GM12878 (cell line): ENCODE measurements around the gene SNX8. TPM values are rescaled to one million over a fixed set of nuclear protein-coding genes. Genes with fewer than 3 reads are reported as not detected.
A peak's percentile ranks its signal among the peaks of the same experiment; 100 is the strongest.

Source experiments
- ATAC-seq: fragments of 200-7000 bp; cut with Tn5 transposase; 3 replicates; pipeline ENCODE4 v1.9.1; 2020; ENCODE audit warnings: mild to moderate bottlenecking, moderate library complexity
- BruUV-seq: library from RNA; stranded (reverse); fragments of 400-500 nt; replicated peaks from 2 replicates; lab custom pipeline; 2021; lab: Mats Ljungman, UMichigan
- CTCF ChIA-PET: fragments of 300-600 bp; sonication (Branson Sonifier 250); formaldehyde crosslinking; extraction: SDS; loops from one replicate; lab custom pipeline; 2021; ENCODE audit warnings: inconsistent platforms; lab: Yijun Ruan, JAX
- POLR2A ChIA-PET: fragments of 350-600 bp; formaldehyde crosslinking; extraction: SDS; loops from one replicate; lab custom pipeline; 2021; ENCODE audit warnings: inconsistent platforms; lab: Charles Lee
- RAD21 ChIA-PET: fragments of 300-600 bp; sonication (Branson Sonifier 250); formaldehyde crosslinking; loops from one replicate; lab custom pipeline; 2023; ENCODE audit warnings: antibody characterized with exemption; ENCODE audit not compliant: unreplicated experiment; lab: Charles Lee
- SMC1A ChIA-PET: fragments of 300-600 bp; sonication (Branson Sonifier 250); formaldehyde crosslinking; loops from one replicate; lab custom pipeline; 2023; ENCODE audit not compliant: unreplicated experiment, uncharacterized antibody; lab: Charles Lee
- DNase-seq: peaks from one replicate; pipeline ENCODE4 v3.0.0-alpha.2; 2011; ENCODE audit warnings: low read depth, low spot score
- FAIRE-seq: peaks from 3 replicates; lab custom pipeline; 2011; peaks lifted over from hg19 to GRCh38; lab: Jason Lieb, UNC
- H2AFZ ChIP-seq: 2 replicates; pipeline ENCODE4 v1.6.0; 2011; ENCODE audit warnings: low read depth, low read length, control low read depth; ENCODE audit not compliant: control insufficient read depth
- H3K27ac ChIP-seq: 2 replicates; pipeline ENCODE4 v1.5.1; 2011; ENCODE audit warnings: control low read depth; ENCODE audit not compliant: control insufficient read depth, insufficient read depth
- H3K27me3 ChIP-seq, 2 experiments: replicated peaks in 1 of 2; 2 replicates each; pipeline versions ENCODE4 v1.6.0 to v1.6.1; 2011; ENCODE audit warnings: low read length in 1 of 2; ENCODE audit not compliant: control insufficient read depth in 2 of 2, insufficient read depth in 2 of 2
- H3K36me3 ChIP-seq, 2 experiments: 2 replicates each; pipeline ENCODE4 v1.5.1; 2011; ENCODE audit warnings: low read length in 1 of 2; ENCODE audit not compliant: control insufficient read depth in 2 of 2, insufficient read depth in 2 of 2
- H3K4me1 ChIP-seq: 2 replicates; pipeline ENCODE4 v1.6.1; 2011; ENCODE audit warnings: mild to moderate bottlenecking, low read length, moderate library complexity, mixed read lengths; ENCODE audit not compliant: control insufficient read depth, insufficient read depth
- H3K4me2 ChIP-seq: 2 replicates; pipeline ENCODE4 v1.6.0; 2011; ENCODE audit warnings: control low read depth; ENCODE audit not compliant: control insufficient read depth, insufficient read depth
- H3K4me3 ChIP-seq: fragments of 200-600 bp; sonication (generic); 2 replicates; pipeline ENCODE4 v1.5.1; 2016
- H3K79me2 ChIP-seq: 2 replicates; pipeline ENCODE4 v1.6.0; 2011; ENCODE audit warnings: low read length; ENCODE audit not compliant: control insufficient read depth, insufficient read depth
- H3K9ac ChIP-seq: 2 replicates; pipeline ENCODE4 v1.8.0; 2011; ENCODE audit warnings: low read length, control low read depth, mixed read lengths; ENCODE audit not compliant: control insufficient read depth, insufficient read depth
- H3K9me3 ChIP-seq: replicated peaks from 3 replicates; pipeline ENCODE4 v1.5.1; 2011; ENCODE audit warnings: mild to moderate bottlenecking, low read length; ENCODE audit not compliant: control insufficient read depth, insufficient read depth
- H4K20me1 ChIP-seq: 2 replicates; pipeline ENCODE4 v1.6.0; 2011; ENCODE audit not compliant: control insufficient read depth, insufficient read depth
- JUND ChIP-seq: IDR thresholded peaks from 2 replicates; pipeline ENCODE4 v1.6.1; 2012; ENCODE audit warnings: low read depth, mild to moderate bottlenecking, low read length, improper control_type of control experiment, moderate library complexity
- LARP7 ChIP-seq: fragments of 450-650 bp; IDR thresholded peaks from 2 replicates; pipeline ENCODE4 v1.6.1; 2017; ENCODE audit warnings: mild to moderate bottlenecking
- PAX5 ChIP-seq: IDR thresholded peaks from 2 replicates; pipeline ENCODE4 v1.6.1; 2011; ENCODE audit warnings: low read depth, low read length, borderline replicate concordance
- STAT1 ChIP-seq: fragments of 450-650 bp; conservative IDR thresholded peaks from 2 replicates; pipeline ENCODE4 v1.6.1; 2014; ENCODE audit warnings: antibody characterized with exemption, mild to moderate bottlenecking
- YY1 ChIP-seq: IDR thresholded peaks from 2 replicates; pipeline ENCODE4 v1.6.1; 2011; ENCODE audit warnings: low read depth, mild to moderate bottlenecking, low read length
- WGBS: methylation state at CpG from one replicate; pipeline ENCODE4 v1.1.6; 2016; ENCODE audit warnings: low lambda C conversion rate; ENCODE audit not compliant: insufficient replicate concordance, insufficient coverage; ENCODE audit errors: missing lambda C conversion rate; 5-methylcytosine and 5-hydroxymethylcytosine counted together
- in situ Hi-C: fragments of 300-500 bp; cut with MboI; formaldehyde crosslinking; loops from 9 replicates; pipeline ENCODE4 v1.14.3; 2018; ENCODE audit warnings: mixed read lengths
- intact Hi-C: fragments of 100-400 bp; cut with micrococcal nuclease; formaldehyde crosslinking; loops from one replicate; pipeline ENCODE4 v1.14.2; 2022; ENCODE audit not compliant: unreplicated experiment
- polyA plus RNA-seq, 11 experiments: library from polyadenylated mRNA; depleted of rRNA in 4 of 11; unstranded in 6 of 11; stranded (reverse) in 5 of 11; fragments of >200 nt; fragmentation: Nextera tagmentation in 4 of 11; fragmentation: Illumina TruSeq in 1 of 11; extraction: Ambion mirVana in 4 of 11; extraction: Trizol in 1 of 11; gene quantifications; 1 replicate in 1 of 11; 2 replicates in 10 of 11; pipeline versions ENCODE4 v1.2.1 to v1.2.3, GENCODE V29; 2011 to 2016; ENCODE audit warnings: inconsistent platforms in 2 of 11, missing spikeins in 2 of 11, low read depth in 1 of 11
- total RNA-seq, 4 experiments: library from RNA; depleted of rRNA in 3 of 4; stranded (reverse); fragments of >200 nt in 3 of 4; fragmentation: Illumina TruSeq in 1 of 4; extraction: Trizol in 1 of 4; gene quantifications; 2 replicates each; pipeline versions ENCODE4 v1.2.1 to v1.2.3, GENCODE V29; 2013 to 2021
- TF ChIP-seq, protein P1 (sequence below): fragments of 450-650 bp; conservative IDR thresholded peaks from 2 replicates; pipeline ENCODE4 v1.6.1; 2017; ENCODE audit warnings: mild to moderate bottlenecking, moderate library complexity
- TF ChIP-seq, protein P2 (sequence below): IDR thresholded peaks from 2 replicates; pipeline ENCODE4 v1.6.1; 2011; ENCODE audit warnings: borderline replicate concordance, low read depth, mild to moderate bottlenecking, moderate library complexity, mixed read lengths, low read length; ENCODE audit not compliant: insufficient read depth; ENCODE audit errors: extremely low read length
- TF ChIP-seq, protein P3 (sequence below): IDR thresholded peaks from 2 replicates; pipeline ENCODE4 v1.6.1; 2012; ENCODE audit warnings: low read depth, low read length, improper control_type of control experiment
- TF ChIP-seq, protein P4 (sequence below): fragments of 450-650 bp; IDR thresholded peaks from 2 replicates; pipeline ENCODE4 v1.6.1; 2018; ENCODE audit warnings: mild to moderate bottlenecking, low read depth, moderate library complexity; ENCODE audit not compliant: partially characterized antibody
- TF ChIP-seq, protein P5 (sequence below): fragments of 450-650 bp; IDR thresholded peaks from 2 replicates; pipeline ENCODE4 v1.6.1; 2016; ENCODE audit warnings: mild to moderate bottlenecking

The SNX8 gene
- total and polyA plus RNA-seq, 10 of the 15 experiments (the other 5 are each of a cell fraction or from before 2014, with no cell fraction given), result 6.4 to 210 (median 97.6) TPM

DNA sequence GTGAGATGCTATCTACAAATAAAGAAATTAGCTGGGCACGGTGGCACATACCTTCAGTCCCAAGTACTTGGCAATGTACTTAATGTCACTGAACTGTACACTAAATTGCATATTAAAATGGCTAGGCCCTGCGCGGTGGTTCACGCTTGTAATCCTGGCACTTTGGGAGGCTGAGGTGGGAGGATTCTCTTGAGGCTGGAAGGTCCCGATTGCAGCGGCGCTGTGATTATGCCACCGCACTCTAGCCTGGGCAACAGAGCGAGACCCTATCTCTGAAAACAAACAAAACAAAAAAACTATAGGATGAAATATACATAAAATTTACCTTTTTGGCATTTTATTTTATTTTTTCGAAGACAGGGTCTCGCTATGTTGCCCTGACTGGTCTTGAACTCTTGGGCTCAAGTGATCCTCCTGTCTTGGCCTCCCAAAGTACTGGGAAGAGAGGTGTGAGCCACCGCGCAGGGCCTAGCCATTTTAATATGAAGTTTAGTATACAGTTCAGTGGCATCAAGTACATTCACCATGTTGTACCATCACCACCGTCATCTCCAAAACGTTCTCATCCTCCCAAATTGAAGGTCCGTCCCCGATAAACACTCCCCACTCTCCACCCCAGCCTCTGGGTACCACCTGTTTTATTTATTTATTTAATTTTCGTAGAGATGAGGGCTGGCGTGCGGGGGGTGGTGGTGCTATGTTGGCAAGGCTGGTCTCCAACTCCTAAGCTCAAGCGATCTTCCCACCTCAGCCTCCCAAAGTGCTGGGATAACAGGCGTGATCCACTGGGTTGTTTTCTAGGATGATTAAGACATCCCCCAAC lies 39.1 kb upstream of the SNX8 start (continued):
- TF ChIP-seq, protein P1, sequence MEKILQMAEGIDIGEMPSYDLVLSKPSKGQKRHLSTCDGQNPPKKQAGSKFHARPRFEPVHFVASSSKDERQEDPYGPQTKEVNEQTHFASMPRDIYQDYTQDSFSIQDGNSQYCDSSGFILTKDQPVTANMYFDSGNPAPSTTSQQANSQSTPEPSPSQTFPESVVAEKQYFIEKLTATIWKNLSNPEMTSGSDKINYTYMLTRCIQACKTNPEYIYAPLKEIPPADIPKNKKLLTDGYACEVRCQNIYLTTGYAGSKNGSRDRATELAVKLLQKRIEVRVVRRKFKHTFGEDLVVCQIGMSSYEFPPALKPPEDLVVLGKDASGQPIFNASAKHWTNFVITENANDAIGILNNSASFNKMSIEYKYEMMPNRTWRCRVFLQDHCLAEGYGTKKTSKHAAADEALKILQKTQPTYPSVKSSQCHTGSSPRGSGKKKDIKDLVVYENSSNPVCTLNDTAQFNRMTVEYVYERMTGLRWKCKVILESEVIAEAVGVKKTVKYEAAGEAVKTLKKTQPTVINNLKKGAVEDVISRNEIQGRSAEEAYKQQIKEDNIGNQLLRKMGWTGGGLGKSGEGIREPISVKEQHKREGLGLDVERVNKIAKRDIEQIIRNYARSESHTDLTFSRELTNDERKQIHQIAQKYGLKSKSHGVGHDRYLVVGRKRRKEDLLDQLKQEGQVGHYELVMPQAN, result 0 out of 2 replicates have a peak, but pooled peaks have one; percentile 43
- TF ChIP-seq, protein P2, sequence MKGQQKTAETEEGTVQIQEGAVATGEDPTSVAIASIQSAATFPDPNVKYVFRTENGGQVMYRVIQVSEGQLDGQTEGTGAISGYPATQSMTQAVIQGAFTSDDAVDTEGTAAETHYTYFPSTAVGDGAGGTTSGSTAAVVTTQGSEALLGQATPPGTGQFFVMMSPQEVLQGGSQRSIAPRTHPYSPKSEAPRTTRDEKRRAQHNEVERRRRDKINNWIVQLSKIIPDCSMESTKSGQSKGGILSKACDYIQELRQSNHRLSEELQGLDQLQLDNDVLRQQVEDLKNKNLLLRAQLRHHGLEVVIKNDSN, result no peak

DNA sequence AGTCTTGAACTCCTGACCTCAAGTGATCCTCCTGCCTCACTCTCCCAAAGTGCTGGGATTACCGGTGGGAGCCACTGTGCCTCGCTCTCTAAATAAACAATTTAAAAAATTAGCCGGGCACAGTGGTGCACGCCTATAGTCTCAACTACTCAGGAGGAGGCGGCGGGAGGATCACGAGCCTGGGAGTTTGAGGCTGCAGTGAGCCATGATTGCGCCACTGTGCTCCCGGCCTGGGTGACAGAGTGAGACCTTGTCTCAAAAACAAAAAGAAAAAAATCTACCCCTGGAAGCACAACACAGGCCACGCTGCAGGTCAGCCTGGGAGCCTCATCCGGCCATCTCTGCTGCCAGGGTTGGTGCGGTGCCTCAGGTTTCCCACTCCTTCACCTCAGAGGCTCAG lies 36.6 kb upstream of the SNX8 start:
- in situ Hi-C loops (loop anchor here (5.0 kb wide), 1 partner anchor 779 kb away; the partner anchor contains the start of gene PSMG3), intact Hi-C loops (no loop called here)
- DNase-seq, result no peak
- Histone ChIP-seq H3K4me2 (no peak overlapping the region), H4K20me1 (no peaks in the 10 kb centered on the region; the same call in 1 of the 2 replicates), H3K9me3 (no peaks in the 10 kb centered on the region), H3K4me3 (no peak overlapping the region), H3K79me2 (peaks cover 24% of the 10 kb centered on the region), H2AFZ (no peak overlapping the region), H3K36me3 (no peaks in the 10 kb centered on the region), H3K27me3 (no peaks in the 10 kb centered on the region), H3K4me1 (peaks cover 11% of the 10 kb centered on the region), H3K9ac (no peak overlapping the region), H3K27ac (no peak overlapping the region)
- RAD21 ChIA-PET, result no interaction called here
- no TSS peak for BruUV-seq
- ATAC-seq, result no peak
- FAIRE-seq, result no peak
- TF ChIP-seq JUND, result no peak
- no peak for TF ChIP-seq PAX5
- TF ChIP-seq, protein P3, sequence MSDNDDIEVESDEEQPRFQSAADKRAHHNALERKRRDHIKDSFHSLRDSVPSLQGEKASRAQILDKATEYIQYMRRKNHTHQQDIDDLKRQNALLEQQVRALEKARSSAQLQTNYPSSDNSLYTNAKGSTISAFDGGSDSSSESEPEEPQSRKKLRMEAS, result no peak
- TF ChIP-seq, protein P4, sequence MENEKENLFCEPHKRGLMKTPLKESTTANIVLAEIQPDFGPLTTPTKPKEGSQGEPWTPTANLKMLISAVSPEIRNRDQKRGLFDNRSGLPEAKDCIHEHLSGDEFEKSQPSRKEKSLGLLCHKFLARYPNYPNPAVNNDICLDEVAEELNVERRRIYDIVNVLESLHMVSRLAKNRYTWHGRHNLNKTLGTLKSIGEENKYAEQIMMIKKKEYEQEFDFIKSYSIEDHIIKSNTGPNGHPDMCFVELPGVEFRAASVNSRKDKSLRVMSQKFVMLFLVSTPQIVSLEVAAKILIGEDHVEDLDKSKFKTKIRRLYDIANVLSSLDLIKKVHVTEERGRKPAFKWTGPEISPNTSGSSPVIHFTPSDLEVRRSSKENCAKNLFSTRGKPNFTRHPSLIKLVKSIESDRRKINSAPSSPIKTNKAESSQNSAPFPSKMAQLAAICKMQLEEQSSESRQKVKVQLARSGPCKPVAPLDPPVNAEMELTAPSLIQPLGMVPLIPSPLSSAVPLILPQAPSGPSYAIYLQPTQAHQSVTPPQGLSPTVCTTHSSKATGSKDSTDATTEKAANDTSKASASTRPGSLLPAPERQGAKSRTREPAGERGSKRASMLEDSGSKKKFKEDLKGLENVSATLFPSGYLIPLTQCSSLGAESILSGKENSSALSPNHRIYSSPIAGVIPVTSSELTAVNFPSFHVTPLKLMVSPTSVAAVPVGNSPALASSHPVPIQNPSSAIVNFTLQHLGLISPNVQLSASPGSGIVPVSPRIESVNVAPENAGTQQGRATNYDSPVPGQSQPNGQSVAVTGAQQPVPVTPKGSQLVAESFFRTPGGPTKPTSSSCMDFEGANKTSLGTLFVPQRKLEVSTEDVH, result no peak
- TF ChIP-seq LARP7, result no peak
- no peak for TF ChIP-seq YY1
- TF ChIP-seq, protein P5, sequence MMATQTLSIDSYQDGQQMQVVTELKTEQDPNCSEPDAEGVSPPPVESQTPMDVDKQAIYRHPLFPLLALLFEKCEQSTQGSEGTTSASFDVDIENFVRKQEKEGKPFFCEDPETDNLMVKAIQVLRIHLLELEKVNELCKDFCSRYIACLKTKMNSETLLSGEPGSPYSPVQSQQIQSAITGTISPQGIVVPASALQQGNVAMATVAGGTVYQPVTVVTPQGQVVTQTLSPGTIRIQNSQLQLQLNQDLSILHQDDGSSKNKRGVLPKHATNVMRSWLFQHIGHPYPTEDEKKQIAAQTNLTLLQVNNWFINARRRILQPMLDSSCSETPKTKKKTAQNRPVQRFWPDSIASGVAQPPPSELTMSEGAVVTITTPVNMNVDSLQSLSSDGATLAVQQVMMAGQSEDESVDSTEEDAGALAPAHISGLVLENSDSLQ, result no peak
- TF ChIP-seq STAT1, result no peak
- SMC1A ChIA-PET, result no interaction called here
- POLR2A ChIA-PET, result no interaction called here
- CTCF ChIA-PET, result interaction anchor here (1.5 to 3.7 kb wide), 2 partner anchors 142 to 772 kb away, joined by 3 to 45 read pairs; no protein-coding TSS in a partner anchor
- WGBS, result 94% methylated on average over 12 of the region's 12 CpGs
